Measurements from ENCODE around the gene PRR36. TPM values are rescaled to one million over a fixed set of nuclear protein-coding genes. Genes with fewer than 3 reads are reported as not detected.

Gene PRR36
- total RNA-seq, 1 experiment from 2014 or later: not detected

DNA sequence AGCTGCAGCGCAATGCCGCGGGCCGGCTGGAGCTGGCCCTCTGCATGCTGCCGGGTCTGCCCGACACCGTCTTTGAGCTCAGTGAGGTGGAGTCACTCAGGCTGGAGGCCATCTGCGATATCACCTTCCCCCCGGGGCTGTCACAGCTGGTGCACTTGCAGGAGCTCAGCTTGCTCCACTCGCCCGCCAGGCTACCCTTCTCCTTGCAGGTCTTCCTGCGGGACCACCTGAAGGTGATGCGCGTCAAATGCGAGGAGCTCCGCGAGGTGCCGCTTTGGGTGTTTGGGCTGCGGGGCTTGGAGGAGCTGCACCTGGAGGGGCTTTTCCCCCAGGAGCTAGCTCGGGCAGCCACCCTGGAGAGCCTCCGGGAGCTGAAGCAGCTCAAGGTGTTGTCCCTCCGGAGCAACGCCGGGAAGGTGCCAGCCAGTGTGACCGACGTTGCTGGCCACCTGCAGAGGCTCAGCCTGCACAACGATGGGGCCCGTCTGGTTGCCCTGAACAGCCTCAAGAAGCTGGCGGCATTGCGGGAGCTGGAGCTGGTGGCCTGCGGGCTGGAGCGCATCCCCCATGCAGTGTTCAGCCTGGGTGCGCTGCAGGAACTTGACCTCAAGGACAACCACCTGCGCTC, 25.7 kb upstream of the PRR36 start:
- DNase-seq (ENCODE audit: low spot score): no peak

- no peak for DNase-seq (ENCODE audit: low spot score)
Observed at GRCh38 chr19:7898967-7899366, 24.8 kb upstream of the PRR36 start.

- DNase-seq (ENCODE audit: low spot score): no peak
Observed at GRCh38 chr19:7897292-7897691, 23.1 kb upstream of the PRR36 start.

GRCh38 chr19:7895565-7895964, 21.4 kb upstream of the PRR36 start:
- no peak for DNase-seq (ENCODE audit: low spot score)

GRCh38 chr19:7894612-7895309, 20.6 kb upstream of the PRR36 start:
- no peak for DNase-seq (ENCODE audit: low spot score)

DNA sequence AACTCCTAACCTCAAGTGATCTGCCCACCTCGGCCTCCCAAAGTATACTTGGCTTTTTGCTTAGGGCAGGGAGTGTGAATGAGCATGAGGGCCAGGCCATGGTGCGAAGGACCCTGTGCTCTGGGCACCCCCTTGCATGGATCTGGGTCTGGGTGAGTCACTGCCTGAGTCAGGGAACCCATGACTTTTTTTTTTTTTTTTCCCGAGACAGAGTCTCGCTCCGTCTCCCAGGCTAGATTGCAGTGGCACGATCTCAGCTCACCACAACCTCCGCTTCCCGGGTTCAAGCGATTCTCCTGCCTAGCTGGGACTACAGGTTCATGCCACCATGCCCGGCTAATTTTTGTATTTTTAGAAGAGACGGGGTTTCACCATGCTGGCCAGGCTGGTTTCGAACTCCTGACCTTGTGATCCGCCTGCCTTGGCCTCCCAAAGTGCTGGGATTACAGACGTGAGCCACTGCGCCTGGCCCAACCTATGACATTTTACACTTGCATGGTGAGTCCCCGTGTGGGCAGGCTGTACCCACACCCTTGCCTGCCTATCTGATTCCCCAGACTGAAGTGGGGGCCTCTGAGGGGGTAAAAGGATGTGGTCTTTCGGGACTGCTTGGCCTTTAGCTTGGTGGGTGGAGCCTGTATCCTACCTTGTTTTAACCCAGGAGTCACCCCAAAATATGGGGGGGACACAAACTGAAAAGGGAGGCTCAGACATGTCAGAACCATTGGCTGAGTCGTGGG, 19.3 kb upstream of the PRR36 start:
- DNase-seq (ENCODE audit: low spot score): peak; percentile 52

DNA sequence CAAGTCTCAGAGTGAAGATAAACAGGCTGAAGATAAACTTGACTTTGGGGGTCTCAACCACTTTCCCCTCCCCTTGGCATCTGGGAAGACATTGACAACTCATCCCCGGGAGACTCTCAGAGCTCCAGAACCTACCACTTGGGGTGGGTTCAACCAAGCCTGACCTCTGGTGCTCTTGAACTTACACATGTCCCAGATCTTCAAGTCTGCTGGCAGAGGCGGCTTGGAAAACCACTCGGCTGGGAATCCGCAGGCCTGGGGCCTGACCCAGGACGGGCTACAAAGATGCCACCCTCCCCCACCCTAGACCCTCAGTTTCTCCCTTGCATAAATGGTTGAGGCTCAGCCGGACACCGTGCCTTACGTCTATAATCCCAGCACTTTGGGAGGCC, 14.6 kb upstream of the PRR36 start:
- no peak for DNase-seq (ENCODE audit: low spot score)

DNA sequence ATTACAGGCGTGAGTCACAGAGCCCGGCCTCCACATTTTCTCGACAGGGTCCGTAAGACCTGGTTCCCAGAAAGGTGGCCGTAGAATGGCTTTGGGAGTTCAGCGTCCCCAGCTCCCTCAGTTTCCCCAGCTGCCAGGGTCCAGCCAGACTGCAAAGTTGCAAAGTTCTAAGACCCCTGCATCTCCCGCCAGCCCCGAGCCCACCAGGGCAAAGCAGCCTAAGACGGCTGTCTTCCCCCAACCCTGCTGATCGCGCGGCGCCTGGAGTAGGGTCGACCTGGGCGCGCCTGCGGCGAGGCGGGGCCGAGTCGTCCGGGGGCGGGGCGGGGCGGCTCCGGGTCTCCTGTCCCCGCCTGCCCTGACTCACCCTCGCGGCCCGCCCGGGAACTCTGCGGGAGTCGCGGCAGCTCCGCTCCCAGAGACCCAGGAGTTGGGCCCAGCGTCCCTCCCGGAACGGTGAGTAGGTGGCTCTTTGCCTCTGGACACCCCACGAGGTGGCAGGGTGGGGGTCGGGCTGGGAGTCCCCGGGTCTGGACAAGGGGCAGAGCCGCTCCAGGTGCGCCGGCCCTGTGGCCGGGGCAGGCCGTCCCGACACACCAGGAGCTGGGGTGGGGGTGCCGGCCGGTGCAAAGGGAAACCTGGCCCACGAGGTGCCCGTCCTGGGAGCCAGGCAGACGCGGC, 14.1 kb upstream of the PRR36 start, which contains the start of gene LRRC8E:
TSS of gene LRRC8E (plus strand) at position 366 of the 681 bp plus-strand sequence. CDS start 7,094 bp downstream, outside the sequence.
- DNase-seq (ENCODE audit: low spot score): no peak

DNA sequence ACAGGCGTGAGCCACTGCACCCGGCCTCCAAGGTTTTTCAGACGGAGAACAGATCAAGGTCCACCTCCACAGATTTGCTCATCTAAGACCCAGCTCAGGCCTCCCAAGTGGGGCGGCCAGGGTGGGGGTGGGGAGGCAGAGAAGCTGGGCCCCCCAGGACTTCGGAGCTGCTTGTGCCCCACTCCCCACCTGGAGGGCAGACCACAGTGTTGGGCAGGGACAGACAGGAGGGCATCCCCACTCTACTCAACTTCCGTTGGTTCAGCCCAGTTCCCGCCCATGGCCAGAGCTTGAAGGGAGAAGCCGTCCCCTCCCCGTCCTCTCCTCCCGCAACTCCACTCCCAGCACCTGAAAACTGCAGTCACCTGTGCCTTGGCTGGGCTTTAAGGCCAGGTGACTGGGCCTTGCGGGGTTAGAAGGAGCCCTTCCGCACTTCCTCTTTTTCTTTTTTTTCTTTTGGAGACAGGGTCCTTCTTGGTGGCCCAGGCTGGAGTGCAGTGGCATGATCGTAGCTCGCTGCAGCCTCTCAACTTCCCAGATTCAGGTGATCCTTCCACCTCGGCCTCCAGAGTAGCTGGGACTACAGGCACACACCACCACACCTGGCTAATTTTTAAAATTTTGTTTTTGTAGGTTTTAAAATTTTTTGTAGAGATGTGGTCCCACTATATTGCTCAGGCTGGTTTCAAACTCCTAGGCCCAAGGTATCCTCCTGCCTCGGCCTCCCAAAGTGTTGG, 13.4 kb upstream of the PRR36 start:
- DNase-seq (ENCODE audit: low spot score): no peak

DNA sequence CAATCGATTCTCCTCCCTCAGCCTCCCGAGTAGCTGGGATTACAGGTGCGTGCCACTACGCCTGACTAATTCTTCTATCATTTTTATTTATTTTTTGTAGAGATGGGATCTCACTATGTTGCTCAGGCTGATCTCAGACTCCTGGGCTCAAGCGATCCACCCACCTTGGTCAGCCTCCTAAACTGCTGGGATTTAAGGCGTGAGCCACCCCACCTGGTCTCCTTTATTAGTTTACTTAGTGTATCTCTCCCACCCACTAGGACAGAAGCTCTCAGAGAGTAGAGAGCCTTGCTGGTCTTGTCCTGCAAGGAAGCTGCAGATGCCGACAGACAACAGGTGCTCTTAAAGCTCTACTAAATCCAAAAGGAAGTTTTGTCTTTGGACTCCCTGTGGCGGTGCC, 11.6 kb upstream of the PRR36 start:
- DNase-seq (ENCODE audit: low spot score): no peak

DNA sequence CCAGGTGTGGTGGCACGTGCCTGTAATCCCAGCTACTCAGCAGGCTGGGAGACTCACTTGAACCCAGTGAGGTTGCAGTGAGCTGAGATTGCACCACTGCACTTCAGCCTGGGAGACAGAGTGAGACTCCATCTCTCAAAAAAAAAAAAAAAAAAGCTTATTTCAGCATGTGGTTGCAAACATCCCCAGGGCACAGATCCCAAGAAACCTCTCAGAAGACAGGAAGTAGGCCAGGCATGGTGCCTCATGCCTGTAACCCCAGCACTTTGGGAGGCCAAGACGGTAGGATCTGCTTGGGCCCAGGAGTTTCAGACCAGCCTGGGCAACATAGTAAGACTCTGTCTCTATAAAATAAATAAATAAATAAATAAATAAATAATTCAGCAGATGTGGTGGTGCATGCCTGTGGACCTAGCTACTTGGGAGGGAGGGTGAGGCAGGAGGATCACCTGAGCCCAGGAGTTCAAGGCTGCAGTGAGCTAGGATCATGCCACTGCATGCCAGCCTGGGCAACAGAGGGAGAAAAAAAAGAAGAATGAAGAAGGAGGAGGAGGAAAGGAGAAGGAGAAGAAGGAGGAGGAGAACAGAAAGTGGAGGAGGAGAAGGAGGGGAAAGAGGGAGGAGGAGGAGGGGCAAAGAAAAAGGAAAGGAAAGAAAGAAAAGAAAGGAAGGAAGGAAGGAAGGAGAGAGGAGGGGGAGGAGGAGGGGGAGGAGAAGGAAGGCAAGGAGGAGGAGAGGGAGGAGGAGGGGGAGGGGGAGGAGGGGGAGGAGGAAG, 9.8 kb upstream of the PRR36 start:
- peak; percentile 61 for DNase-seq (ENCODE audit: low spot score)

- no peak for DNase-seq (ENCODE audit: low spot score)
Observed at GRCh38 chr19:7883105-7883504, 8.9 kb upstream of the PRR36 start.

DNA sequence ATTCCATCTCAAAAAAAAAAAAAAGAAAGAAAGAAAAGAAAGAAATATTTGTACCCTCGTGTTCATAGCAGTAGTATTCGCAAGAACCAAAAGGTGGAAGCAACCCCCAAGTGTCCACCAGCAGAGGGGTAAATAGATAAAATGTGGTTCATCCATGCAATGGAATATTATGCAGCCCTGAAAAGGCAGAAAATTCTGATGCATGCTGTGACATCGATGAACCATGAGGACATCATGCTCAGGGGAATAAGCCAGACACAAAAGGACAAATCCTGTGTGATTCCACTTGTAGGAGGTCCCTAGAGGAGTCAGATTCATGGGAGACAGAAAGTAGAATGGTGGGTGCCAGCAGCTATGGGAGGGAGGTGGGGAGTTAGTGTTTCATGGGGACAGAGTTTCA, 7.7 kb upstream of the PRR36 start:
- no peak for DNase-seq (ENCODE audit: low spot score)

GRCh38 chr19:7879836-7880235, 5.6 kb upstream of the PRR36 start:
- no peak for DNase-seq (ENCODE audit: low spot score)

GRCh38 chr19:7879111-7879807, 5.1 kb upstream of the PRR36 start:
- DNase-seq (ENCODE audit: low spot score): no peak

DNA sequence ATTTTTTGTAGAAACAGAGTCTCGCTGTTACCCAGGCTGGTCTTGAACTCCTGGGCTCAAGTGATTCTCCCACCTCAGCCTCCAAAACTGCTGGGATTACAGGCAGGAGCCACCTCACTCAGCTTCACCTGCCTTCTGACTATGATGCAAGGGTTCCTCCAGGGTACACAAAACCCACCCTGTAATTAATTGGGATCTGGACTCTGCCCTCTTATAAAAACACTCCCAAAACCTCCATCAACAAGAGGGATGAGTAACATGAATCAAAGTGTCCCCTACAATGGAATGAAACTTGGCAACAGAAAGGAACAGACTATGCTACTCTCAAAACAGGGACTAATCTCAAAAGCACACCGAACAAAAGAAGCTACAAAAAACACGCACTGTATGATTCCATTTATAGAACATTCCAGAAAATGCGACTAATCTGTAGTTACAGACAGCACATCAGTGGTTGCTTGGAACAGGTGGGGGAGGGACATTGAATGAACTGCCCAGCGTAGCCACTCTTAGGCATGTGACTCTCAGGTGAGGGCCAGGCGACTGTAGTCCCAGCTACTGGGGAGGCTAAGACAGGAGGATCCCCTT, 3.2 kb upstream of the PRR36 start:
- DNase-seq (ENCODE audit: low spot score): no peak

DNA sequence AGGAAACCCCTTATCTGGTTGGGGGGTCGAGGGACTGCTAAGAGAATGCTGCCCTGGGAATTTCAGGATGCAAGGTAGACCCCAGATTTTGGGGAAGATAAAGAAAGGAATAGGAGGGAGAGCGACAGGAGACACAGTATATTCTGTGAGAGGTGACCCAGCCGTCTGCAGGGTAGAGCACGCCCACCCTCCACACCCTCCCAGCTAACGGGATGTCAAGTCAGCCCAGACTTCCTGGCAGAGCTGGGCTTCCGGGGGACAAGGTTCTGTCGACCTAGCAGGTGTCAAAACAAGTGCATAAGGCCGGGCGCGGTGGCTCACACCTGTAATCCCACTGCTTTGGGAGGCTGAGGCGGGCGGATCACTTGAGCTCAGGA, 695 bp upstream of the PRR36 start:
- DNase-seq (ENCODE audit: low spot score): no peak

GRCh38 chr19:7873304-7874075, 700 bp downstream of the PRR36 start:
- DNase-seq (ENCODE audit: low spot score): no peak
